ENCODE measurements around the gene LRCH2.

GRCh38 chrX:115269051-115269683 lies 35.3 kb upstream of the LRCH2 start:
- TF ChIP-seq, protein P1, sequence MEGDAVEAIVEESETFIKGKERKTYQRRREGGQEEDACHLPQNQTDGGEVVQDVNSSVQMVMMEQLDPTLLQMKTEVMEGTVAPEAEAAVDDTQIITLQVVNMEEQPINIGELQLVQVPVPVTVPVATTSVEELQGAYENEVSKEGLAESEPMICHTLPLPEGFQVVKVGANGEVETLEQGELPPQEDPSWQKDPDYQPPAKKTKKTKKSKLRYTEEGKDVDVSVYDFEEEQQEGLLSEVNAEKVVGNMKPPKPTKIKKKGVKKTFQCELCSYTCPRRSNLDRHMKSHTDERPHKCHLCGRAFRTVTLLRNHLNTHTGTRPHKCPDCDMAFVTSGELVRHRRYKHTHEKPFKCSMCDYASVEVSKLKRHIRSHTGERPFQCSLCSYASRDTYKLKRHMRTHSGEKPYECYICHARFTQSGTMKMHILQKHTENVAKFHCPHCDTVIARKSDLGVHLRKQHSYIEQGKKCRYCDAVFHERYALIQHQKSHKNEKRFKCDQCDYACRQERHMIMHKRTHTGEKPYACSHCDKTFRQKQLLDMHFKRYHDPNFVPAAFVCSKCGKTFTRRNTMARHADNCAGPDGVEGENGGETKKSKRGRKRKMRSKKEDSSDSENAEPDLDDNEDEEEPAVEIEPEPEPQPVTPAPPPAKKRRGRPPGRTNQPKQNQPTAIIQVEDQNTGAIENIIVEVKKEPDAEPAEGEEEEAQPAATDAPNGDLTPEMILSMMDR (IDR thresholded peaks at IDR 0.05; ENCODE audit: low read depth, low read length) = no peak
- no peak for TF ChIP-seq POLR2A (IDR thresholded peaks at IDR 0.05; ENCODE audit: extremely low read depth, insufficient read length)
